ENCODE data around the gene COG1. TPM values are rescaled to one million over a fixed set of nuclear protein-coding genes. Genes with fewer than 3 reads are reported as not detected.

COG1 gene
- total RNA-seq, 1 donor from 2014 or later, result 35.9 TPM

DNA sequence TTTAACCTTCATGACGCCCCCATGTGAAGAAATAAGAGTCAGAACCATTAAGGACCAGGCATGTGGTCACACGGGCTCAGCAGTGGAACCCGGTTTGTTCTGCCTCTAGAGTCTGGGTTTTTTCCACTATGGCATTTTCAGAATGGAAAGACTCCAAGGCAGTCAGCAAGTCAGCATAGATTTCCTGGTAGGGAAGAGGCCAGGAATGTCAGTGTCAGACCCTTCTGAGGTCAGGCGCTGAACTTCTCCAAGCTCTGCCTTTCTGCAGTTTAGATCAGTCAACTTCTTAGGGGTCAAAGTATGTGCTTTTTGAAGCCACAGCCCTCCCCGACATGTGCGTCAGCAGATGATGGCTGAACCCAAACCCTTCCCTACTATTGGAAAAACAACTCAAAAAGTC lies 24.2 kb upstream of the COG1 start:
- H3K27ac ChIP-seq, result no peak overlapping the region
- TF ChIP-seq, protein P1, sequence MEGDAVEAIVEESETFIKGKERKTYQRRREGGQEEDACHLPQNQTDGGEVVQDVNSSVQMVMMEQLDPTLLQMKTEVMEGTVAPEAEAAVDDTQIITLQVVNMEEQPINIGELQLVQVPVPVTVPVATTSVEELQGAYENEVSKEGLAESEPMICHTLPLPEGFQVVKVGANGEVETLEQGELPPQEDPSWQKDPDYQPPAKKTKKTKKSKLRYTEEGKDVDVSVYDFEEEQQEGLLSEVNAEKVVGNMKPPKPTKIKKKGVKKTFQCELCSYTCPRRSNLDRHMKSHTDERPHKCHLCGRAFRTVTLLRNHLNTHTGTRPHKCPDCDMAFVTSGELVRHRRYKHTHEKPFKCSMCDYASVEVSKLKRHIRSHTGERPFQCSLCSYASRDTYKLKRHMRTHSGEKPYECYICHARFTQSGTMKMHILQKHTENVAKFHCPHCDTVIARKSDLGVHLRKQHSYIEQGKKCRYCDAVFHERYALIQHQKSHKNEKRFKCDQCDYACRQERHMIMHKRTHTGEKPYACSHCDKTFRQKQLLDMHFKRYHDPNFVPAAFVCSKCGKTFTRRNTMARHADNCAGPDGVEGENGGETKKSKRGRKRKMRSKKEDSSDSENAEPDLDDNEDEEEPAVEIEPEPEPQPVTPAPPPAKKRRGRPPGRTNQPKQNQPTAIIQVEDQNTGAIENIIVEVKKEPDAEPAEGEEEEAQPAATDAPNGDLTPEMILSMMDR (IDR thresholded peaks at IDR 0.05), result no peak
- intact Hi-C loops (cut with DNase I), result no loop called here

DNA sequence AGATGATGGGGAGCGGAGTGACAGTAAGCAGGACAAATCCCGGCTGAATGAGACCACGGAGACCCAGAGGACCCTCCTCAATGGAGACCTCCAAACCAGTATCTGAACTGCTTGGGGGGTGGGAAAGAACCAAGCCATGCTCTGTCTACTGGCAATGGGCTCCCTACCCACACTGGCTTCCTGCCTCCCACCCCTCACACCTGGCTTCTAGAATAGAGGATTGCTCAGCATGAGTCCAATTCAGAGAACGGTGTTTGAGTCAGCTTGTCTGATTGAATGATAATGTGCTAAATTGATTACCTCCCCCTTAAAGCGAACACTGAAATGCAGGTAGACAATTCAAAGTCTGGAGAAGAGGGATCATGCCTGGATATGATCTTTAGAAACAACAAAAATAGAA lies 22.5 kb upstream of the COG1 start:
- Histone ChIP-seq H3K27ac (no peak overlapping the region), H3K9me3 (no peaks in the 10 kb centered on the region), H3K4me1 (peaks cover 0 to 5% of the 10 kb centered on the region in 2 donors), H3K27me3 (no peaks in the 10 kb centered on the region), H3K4me3 (no peak overlapping the region), H3K36me3 (no peaks in the 10 kb centered on the region)
- TF ChIP-seq, protein P1 (IDR thresholded peaks at IDR 0.05), result no peak
- intact Hi-C loops (cut with DNase I), result no loop called here
- no peak for DNase-seq (ENCODE audit: low spot score in 2 of 2)

More for the DNA sequence above, 24.2 kb upstream of the COG1 start:
- DNase-seq (ENCODE audit: low spot score in 2 of 2), result no peak
- no peaks in the 10 kb centered on the region for H3K27me3 ChIP-seq
- H3K4me1 ChIP-seq, result peaks cover 9 to 15% of the 10 kb centered on the region in 2 donors
- no peak overlapping the region for H3K4me3 ChIP-seq
- no peaks in the 10 kb centered on the region for H3K9me3 ChIP-seq
- no peaks in the 10 kb centered on the region for H3K36me3 ChIP-seq

DNA sequence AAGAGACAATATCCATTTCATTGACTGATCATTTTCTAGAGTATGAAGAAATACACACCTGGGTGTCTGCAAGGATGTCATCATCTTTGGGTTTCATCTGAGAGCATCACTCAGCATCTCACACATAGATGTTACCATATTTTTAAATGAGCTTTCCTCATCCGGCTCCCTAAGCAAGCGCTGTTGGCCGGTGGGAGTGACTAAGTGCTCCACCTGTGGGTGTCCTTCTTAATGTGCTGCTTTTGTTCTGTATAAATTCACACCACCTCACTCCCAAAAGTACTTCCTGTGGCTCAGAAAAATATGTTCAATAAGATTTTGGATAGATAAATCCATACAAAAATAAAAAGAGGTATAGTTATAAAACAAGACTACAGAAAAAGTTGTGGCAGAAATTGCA lies 20.6 kb upstream of the COG1 start:
- Histone ChIP-seq H3K4me1 (no peaks in the 10 kb centered on the region), H3K27ac (no peak overlapping the region), H3K9me3 (no peaks in the 10 kb centered on the region), H3K36me3 (no peaks in the 10 kb centered on the region), H3K27me3 (no peaks in the 10 kb centered on the region), H3K4me3 (no peak overlapping the region)
- no peak for DNase-seq (ENCODE audit: low spot score in 2 of 2)
- TF ChIP-seq, protein P1 (IDR thresholded peaks at IDR 0.05), result no peak
- intact Hi-C loops (cut with DNase I), result no loop called here

DNA sequence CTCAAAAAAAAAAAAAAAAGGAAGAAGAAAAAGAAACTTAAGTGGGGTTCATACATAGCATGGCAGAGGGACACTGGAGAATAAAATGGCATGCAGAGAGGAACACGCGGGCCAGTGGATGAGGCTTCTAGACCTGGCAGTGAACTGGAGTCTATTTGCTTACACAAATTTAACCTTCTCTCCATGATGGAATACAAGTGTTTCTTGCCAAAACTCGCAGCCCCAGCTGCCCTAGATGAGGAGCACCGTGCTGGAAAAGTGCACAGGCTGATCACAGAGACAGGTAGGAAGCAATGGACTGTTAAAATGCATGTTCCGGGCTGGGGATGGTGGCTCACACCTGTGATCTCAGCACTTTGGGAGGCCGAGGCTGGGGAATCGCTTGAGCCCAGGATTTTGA lies 18.7 kb upstream of the COG1 start:
- Histone ChIP-seq H3K27ac (no peak overlapping the region), H3K27me3 (no peaks in the 10 kb centered on the region), H3K9me3 (no peaks in the 10 kb centered on the region), H3K36me3 (no peaks in the 10 kb centered on the region), H3K4me1 (no peaks in the 10 kb centered on the region), H3K4me3 (no peak overlapping the region)
- TF ChIP-seq, protein P1 (IDR thresholded peaks at IDR 0.05), result no peak
- intact Hi-C loops (cut with DNase I), result no loop called here
- DNase-seq (ENCODE audit: low spot score in 2 of 2), result no peak

DNA sequence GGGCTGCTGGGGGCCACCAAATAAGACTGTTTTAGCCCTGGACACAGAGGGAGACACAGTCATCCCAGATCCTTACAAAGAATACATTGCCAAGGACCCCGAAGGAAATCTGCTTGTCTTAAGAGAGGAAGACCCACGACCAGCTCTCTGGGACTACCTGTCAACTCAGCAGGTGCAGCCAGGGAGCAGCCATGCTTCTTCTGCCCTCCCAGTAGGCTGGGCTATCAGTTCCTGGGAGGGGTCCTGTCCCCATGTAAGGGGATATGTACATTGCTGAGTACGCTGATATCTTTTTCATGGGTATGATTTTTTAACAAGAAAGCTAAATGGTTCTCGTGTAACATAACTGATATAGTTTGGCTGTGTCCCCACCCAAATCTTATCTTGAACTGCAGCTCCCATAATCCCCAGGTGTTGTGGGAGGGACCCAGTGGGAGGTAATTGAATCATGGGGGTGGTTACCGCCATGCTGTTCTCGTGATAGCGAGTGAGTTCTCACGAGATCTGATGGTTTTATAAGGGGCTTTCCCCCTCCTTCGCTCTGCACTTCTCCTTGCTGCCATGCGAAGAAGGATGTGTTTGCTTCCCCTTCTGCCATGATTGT lies 16.8 kb upstream of the COG1 start:
- no peak overlapping the region for H3K27ac ChIP-seq
- no peaks in the 10 kb centered on the region for H3K36me3 ChIP-seq
- TF ChIP-seq, protein P1 (IDR thresholded peaks at IDR 0.05), result no peak
- H3K4me3 ChIP-seq, result no peak overlapping the region
- no peaks in the 10 kb centered on the region for H3K9me3 ChIP-seq
- H3K27me3 ChIP-seq, result no peaks in the 10 kb centered on the region
- no peak for DNase-seq (ENCODE audit: low spot score in 2 of 2)
- intact Hi-C loops (cut with DNase I), result no loop called here
- no peaks in the 10 kb centered on the region for H3K4me1 ChIP-seq

DNA sequence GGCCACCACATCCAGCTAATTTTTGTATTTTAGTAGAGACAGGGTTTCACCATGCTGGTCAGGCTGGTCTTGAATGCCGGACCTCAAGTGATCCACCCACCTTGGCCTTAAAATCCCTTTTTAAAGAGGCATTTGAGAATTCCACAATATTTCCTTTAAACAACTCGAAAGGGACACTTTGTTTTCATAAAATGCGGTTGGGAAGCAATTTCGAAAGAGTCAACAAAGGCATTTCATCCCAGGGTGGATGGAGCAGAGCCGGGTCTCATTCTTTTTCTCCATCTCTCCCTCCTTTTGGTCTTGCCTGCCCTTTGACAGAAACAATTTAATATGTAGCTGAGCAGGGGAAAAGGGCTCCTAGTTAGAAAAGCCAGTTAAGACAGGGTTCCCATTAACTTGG lies 13.5 kb upstream of the COG1 start:
- Histone ChIP-seq H3K4me3 (no peak overlapping the region), H3K27ac (no peak overlapping the region), H3K27me3 (no peaks in the 10 kb centered on the region), H3K4me1 (no peaks in the 10 kb centered on the region), H3K36me3 (no peaks in the 10 kb centered on the region), H3K9me3 (no peaks in the 10 kb centered on the region)
- TF ChIP-seq, protein P1 (IDR thresholded peaks at IDR 0.05), result no peak
- DNase-seq (ENCODE audit: low spot score in 2 of 2), result no peak
- intact Hi-C loops (cut with DNase I), result no loop called here

All from ascending aorta (tissue), 2 donors.